Inflammatory macrophage treated with lipopolysaccharide for 4 hours (primary cell): ENCODE data around the gene MAD1L1.
"Not testable (repeated sequence)": the region's sequence is repeated elsewhere in the genome, so short reads cannot be mapped to it uniquely, and the experiment has no call there.

Experiments
- DNase-seq: peaks from one replicate; pipeline ENCODE4 v3.0.0-alpha.2; 2020

The MAD1L1 gene

DNA sequence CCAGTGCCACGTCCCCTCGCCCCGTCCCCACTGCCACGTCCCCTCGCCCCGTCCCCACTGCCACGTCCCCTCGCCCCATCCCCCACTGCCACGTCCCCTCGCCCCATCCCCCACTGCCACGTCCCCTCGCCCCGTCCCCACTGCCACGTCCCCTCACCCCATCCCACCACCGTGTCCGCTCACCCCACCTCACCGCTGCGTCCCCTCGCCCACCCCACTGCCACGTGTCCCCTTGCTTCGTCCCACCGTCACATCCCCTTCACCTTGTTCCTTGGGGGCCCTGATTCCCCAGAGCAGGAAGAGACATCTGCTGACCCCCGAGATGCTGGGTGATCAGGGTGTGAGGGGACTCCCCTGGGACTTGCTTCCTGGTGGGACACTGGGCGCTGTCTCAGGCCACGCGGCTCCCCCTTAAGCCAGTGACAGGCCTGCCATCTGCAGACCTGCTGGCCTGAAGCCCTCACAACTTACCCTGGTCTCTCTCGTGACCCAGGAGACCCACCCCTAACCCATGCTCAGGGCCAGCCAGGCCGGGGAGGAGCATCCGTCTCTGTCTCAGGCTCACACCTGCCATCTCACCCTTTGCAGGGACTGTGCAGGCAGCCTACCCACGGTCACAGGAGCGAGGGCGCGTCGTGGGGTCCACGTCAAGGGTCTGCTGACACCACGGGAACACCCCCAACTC lies 302.2 kb downstream of the MAD1L1 start:
- DNase-seq: no peak

DNA sequence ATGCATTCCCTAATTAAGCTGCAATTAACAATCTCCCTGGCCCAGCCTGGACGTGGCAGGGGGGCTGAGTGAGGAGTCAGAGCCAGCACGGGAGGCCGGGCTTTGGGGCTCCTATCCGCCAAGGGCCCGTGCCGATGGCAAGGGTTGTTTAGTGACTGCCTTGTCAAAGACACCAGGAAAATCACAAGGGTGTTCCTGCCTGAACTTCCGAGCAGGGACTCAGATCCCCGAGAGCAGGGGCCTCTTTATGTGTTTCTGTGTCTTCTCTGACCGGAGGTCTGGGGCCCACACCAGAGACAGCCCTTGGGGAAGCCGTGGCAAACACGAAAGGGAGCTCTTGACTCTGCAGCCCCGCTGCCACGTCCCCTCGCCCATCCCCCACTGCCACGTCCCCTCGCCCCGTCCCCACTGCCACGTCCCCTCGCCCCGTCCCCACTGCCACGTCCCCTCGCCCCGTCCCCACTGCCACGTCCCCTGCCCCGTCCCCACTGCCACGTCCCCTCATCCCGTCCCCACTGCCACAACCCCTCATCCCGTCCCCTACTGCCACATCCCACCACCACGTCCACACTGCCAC lies 303.3 kb downstream of the MAD1L1 start:
- DNase-seq: not testable (repeated sequence)

GRCh38 chr7:1928645-1929348 lies 303.9 kb downstream of the MAD1L1 start:
- no peak for DNase-seq

- DNase-seq: no peak
Measured at GRCh38 chr7:1927937-1928644, 304.7 kb downstream of the MAD1L1 start.

- no peak for DNase-seq
Measured at GRCh38 chr7:1926908-1927306, 305.8 kb downstream of the MAD1L1 start.

DNA sequence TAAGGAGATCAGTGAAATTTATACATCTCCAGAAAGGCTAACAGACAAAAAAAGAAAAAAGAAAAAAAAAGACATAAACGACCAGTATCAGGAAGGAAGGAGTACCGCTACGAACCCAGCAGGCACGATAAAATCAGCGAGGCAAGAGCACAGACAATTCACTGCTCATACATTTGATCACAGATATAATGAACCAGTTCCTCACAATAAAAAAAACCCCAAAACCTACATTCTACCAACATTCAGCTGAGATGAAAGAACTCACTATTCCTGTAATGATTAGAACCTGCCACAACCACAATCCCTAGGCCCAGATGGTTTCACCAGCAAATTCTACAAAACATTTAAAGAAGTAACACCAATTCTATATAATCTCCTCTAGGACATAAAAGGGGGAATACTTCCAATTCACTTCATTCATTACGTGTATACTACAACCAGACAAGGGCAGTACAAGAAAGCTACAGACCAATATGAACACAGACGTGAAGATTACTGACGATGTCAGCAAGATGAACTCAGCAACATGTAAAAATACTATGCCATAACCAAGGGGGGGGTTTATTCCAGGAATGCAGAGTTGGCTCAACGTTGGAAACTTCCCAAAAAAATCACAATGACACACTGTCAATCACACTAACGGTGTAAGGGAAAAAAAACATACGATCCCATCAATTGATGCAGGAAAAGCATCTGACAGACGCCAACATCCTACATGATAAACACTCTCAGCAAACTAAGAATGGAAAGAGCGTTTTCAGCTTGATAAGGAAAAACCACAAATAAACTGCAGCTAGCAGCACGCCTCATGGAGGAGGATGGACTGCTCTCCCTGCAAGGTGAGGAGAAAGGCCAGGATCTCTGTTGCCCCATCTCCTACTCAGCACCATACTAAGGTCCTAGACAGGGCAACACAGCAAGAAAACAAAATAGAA lies 306.5 kb downstream of the MAD1L1 start:
- no peak for DNase-seq

GRCh38 chr7:1925349-1925748 lies 307.4 kb downstream of the MAD1L1 start:
- no peak for DNase-seq

DNA sequence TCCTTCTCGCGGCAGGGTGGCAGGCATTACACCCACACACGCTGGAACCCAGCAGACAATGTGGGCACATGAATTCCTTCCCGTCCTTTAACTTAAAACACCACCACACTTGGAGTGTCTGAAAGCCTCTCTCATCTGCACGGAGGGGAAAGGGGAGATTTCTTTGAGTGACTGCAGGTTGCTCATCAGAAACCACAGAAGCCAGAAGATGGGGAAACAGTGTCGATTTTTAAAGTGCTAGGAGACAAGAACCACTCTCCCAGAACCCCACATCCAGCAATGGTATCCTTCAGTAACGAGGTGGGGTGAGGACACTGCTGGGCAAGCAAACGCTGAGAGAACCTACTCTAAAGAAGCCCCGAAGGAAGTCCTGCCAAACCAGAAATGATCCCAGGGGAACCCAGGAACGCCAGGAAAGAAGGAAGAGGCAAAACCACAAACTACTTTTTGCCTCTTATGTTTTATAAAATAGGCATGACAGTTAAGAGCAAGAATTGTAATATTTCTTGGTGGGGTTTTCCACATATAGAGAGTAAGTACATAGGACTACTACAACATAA lies 308.4 kb downstream of the MAD1L1 start:
- peak; percentile 56 for DNase-seq

DNA sequence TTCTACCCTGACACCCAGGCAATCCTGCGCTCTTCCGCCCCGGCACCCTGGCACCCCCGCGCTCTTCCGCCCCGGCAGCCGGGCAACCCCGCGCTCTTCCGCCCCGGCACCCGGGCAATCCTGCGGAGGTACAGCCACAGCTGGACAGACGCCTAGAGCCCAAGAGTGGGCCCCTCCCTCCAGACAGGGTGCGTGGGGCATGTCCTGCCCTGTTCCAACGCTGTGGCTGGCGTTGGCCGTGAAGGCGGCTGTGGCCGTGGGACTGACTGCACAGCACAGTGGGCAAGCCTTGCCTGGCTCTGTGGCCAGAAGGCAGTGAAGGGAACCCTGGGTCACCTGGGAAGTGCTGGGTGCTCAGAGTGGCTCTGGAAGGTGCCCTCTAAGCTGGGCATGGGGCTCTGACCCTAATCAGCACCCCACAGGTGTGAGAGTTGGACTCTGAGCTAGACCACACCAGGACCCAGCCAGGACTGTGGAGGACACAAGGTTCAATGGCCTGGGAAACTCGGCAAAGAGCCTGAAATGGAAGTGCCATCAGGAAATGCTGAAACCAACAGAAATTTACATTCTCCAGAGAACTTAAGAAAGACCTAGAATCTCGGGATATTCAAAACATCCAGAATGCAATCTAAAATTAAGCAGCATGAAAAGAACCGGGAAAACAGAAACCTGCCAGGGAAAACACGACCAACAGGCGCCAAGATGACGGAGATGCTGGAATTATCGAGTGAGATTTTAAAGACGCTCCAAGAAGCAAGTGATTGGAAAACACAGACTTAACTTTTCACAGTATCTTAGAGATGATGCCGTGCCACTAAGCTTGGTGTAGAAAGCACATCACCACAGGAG lies 309.1 kb downstream of the MAD1L1 start:
- no peak for DNase-seq

- no peak for DNase-seq
Measured at GRCh38 chr7:1922870-1923236, 309.9 kb downstream of the MAD1L1 start.

DNA sequence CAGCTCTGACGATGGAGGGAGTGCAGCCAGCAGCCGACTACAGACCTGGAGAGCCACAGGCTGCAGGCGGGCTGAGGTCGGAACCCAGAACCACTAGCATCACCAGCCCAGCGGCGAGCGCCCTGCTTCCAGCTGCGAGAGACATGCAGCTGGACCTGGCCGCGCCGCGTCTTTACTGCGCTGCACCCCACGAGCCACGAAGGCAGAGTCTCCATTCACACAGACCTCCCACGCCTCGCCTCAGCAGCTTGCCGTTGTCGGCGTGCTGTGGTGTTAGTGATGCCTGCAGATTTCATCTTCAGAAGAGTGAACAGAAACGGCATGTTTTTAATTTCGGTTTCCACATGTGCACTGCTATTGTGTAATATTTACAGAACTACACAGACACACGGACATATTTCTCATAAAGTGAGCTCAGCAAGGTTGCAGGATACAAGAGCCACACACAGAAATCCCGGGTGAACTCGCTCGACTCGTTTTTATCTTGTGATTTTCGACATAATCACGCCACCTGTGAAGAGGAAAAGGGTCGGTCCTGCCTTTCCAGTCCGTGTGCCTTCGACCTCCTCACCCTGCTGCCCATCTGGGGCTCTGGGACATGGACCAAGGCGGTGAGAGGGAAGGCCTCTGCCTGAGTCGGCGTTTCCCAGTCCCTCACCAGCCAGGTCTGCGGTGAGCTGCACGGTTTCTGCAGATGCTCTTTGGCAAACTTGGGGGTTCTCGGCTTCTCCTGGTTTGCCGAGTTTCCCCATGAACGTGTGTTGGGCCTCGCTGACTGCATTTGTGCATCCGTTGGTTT lies 310.5 kb downstream of the MAD1L1 start:
- DNase-seq: peak; percentile 93

- DNase-seq: no peak
Measured at GRCh38 chr7:1920881-1921280, 311.9 kb downstream of the MAD1L1 start.

GRCh38 chr7:1920266-1920681 lies 312.5 kb downstream of the MAD1L1 start:
- peak; percentile 50 for DNase-seq

- peak; percentile 70 for DNase-seq
Measured at GRCh38 chr7:1919539-1920265, 313.0 kb downstream of the MAD1L1 start.

DNA sequence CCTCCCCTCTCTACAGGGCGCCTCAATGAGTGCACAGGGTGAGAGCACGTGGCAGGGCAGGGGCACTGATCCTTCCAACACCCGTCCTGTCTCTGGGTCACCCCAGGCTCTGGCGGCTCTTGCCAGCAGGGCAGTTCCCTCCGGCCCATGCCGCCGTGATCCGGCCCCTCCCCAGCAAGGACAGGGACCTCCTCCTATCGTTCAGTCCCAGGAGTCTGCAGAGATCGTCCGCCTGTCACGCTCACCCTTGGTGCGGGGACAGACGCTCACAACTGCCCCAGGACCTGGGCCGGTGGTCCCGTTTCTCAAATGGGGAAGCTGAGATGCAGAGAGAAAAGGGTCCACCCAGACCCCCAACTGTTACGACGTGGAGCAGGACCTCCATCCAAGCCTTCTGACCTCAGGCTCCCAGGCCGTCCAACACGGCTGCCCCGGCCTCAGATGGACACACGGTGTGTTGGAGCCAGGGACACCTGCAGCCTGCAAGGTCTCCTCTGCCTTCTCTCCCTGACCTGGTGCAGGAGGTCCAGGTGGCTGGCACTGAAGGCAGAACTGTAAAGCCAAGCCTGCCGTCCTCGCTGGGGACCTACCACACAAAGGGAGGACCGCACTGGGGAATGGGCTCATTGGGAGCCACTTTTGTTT lies 313.7 kb downstream of the MAD1L1 start:
- DNase-seq: no peak

- DNase-seq: no peak
Measured at GRCh38 chr7:1918063-1918645, 314.6 kb downstream of the MAD1L1 start.

DNA sequence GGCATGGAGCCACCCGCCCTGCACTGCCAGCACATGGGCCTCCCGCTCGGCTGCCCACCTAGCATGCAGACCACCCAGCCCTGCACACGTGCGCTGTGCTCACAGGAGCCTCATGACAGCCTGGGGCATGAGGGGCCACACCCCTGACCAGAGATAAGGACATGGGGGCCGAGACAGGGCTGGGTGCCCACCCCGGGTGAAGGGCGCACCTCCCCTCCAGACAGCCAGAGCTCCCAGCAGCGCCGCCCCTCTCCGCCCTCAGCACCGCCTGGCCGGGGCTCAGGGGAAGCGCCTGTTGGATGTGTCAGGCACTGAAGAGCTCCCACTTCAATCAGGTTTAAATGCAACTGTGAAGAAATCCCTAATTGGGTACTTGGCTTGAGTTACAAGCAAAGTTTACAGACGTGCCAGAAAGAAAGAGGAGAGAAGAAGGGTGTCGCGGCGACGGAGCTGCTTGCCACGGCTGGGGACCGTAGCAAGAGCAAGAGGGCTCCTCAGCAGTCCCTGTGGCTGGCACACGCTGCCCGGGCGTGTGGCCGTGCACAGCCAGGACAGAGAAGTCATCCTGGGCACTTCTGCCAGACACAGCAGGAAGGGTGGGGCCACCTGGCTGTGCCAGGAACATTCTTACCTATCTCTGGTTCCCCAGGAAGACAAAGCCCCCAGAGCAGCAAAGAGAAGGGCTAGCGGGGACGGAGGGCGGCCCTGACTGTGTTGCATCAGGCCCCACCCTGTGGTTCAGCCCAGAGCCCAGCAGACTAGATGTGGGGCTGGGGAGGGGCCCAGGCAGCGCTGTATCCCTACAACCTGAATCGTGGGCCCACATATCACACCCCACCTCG lies 315.3 kb downstream of the MAD1L1 start:
- DNase-seq: no peak

DNA sequence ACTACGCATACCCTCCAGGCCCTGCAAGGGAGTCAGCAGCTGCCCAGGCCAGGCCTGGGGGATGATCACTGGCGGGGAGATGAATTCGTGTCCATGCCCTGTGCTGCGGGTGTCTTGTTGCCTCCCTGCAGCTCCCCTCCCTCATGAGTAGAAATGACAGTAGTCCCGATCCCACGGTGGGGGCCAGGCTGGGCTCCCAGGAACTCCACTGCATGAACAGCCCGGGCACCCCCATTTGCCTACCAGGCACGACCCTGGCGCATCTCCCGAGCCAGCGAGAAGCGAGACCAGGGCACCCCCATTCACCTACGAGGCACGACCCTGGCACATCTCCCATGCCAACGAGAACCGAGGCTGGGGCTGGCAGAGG lies 316.2 kb downstream of the MAD1L1 start:
- DNase-seq: no peak
